ENCODE measurements around the gene DAPK1.

Gene DAPK1

DNA sequence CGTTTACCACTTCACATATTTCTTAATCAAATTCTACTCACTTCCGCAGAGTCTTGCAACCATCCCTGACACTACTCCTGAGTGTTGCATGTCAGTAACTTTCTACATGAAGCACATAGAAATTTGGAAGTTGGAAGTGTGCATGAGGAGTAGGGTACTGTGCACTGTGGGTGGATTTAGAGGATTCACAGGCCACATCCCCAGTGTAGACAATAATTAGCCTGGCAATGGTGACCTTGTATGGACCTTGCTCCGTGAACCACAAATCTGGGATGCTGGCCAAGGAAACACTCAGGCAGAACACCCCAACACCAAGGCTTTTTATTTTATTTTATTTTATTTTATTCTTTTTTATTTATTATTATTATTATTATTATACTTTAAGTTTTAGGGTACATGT, 253.8 kb downstream of the DAPK1 start:
- DNase-seq = no peak

- no peak for DNase-seq
These were observed 254.2 kb downstream of the DAPK1 start for GRCh38 chr9:87751868-87752267.

GRCh38 chr9:87753313-87753712, 255.6 kb downstream of the DAPK1 start:
- no peak for DNase-seq

Data from inflammatory macrophage treated with lipopolysaccharide for 4 hours (primary cell).